GM23338 (cell line): ENCODE data around the gene TJP1. TPM values are rescaled to one million over a fixed set of nuclear protein-coding genes. Genes with fewer than 3 reads are reported as not detected.

Source experiments
- ATAC-seq: fragments of 200-7000 bp; cut with Tn5 transposase; 3 replicates; pipeline ENCODE4 v1.9.1; 2020
- DNase-seq: peaks from one replicate; pipeline ENCODE4 v3.0.0-alpha.2; 2015; ENCODE audit warnings: low spot score
- H2AFZ ChIP-seq: fragments of 200-600 bp; sonication (generic); 2 replicates; pipeline ENCODE4 v1.8.0; 2016; ENCODE audit warnings: antibody characterized with exemption, mild to moderate bottlenecking, moderate library complexity
- H3F3A ChIP-seq: fragments of 200-600 bp; sonication (generic); replicated peaks from 2 replicates; pipeline ENCODE4 v1.8.0; 2017; ENCODE audit warnings: antibody characterized with exemption, mixed run types, low read depth
- H3K27ac ChIP-seq: fragments of 200-600 bp; sonication (generic); 2 replicates; pipeline ENCODE4 v1.6.1; 2016; ENCODE audit warnings: low read depth
- H3K27me3 ChIP-seq: fragments of 200-600 bp; sonication (generic); 2 replicates; pipeline ENCODE4 v1.8.0; 2016; ENCODE audit warnings: mild to moderate bottlenecking, mixed run types, moderate library complexity; ENCODE audit not compliant: insufficient read depth
- H3K36me3 ChIP-seq: fragments of 200-600 bp; sonication (generic); 2 replicates; pipeline ENCODE4 v1.8.0; 2016; ENCODE audit warnings: mild to moderate bottlenecking; ENCODE audit not compliant: insufficient read depth
- H3K4me1 ChIP-seq: fragments of 200-600 bp; sonication (generic); 2 replicates; pipeline ENCODE4 v1.8.0; 2016; ENCODE audit warnings: mild to moderate bottlenecking, moderate library complexity; ENCODE audit not compliant: insufficient read depth
- H3K4me2 ChIP-seq: fragments of 200-600 bp; sonication (generic); 2 replicates; pipeline ENCODE4 v1.7.1; 2017; ENCODE audit warnings: mixed run types
- H3K4me3 ChIP-seq: fragments of 200-600 bp; sonication (generic); 2 replicates; pipeline ENCODE4 v1.6.1; 2016; ENCODE audit warnings: mixed run types
- H3K79me2 ChIP-seq: fragments of 200-600 bp; sonication (generic); replicated peaks from 2 replicates; pipeline ENCODE4 v1.8.0; 2017; ENCODE audit warnings: mild to moderate bottlenecking; ENCODE audit not compliant: insufficient read depth
- H3K9me2 ChIP-seq: fragments of 200-600 bp; sonication (generic); 2 replicates; pipeline ENCODE4 v1.8.0; 2017; ENCODE audit not compliant: insufficient read depth
- H4K20me1 ChIP-seq: fragments of 200-600 bp; sonication (generic); replicated peaks from 2 replicates; pipeline ENCODE4 v1.8.0; 2017; ENCODE audit warnings: mild to moderate bottlenecking; ENCODE audit not compliant: insufficient read depth
- H3K27ac Mint-ChIP-seq: 2 replicates; pipeline ENCODE4 v1.8.0; 2020; ENCODE audit warnings: inconsistent platforms, mild to moderate bottlenecking, moderate library complexity, mixed read lengths
- H3K27me3 Mint-ChIP-seq: 3 replicates; pipeline ENCODE4 v1.8.0; 2022; ENCODE audit warnings: low read depth, mild to moderate bottlenecking, moderate library complexity, mixed read lengths, inconsistent platforms; ENCODE audit not compliant: insufficient read depth, poor library complexity
- H3K36me3 Mint-ChIP-seq: 3 replicates; pipeline ENCODE4 v1.8.0; 2021; ENCODE audit warnings: low read depth, mild to moderate bottlenecking, inconsistent platforms, moderate library complexity, mixed read lengths
- H3K4me1 Mint-ChIP-seq: 3 replicates; pipeline ENCODE4 v1.8.0; 2020; ENCODE audit warnings: mild to moderate bottlenecking, inconsistent platforms, mixed read lengths
- H3K4me3 Mint-ChIP-seq: 3 replicates; pipeline ENCODE4 v1.8.0; 2021; ENCODE audit warnings: moderate library complexity, mild to moderate bottlenecking, inconsistent platforms, mixed read lengths
- H3K9me3 Mint-ChIP-seq: 3 replicates; pipeline ENCODE4 v1.8.0; 2020; ENCODE audit warnings: moderate library complexity, mild to moderate bottlenecking, inconsistent platforms, mixed read lengths
- CTCF ChIP-seq, 2 experiments: fragments of 200-600 bp in 1 of 2; sonication (generic) in 1 of 2; conservative IDR thresholded peaks; 2 replicates each; pipeline versions ENCODE4 v1.5.1 to v1.6.1; 2016 to 2017; ENCODE audit warnings: antibody characterized with exemption in 2 of 2, low read depth in 2 of 2, mild to moderate bottlenecking in 2 of 2, moderate library complexity in 1 of 2
- ETS1 ChIP-seq: IDR thresholded peaks from 2 replicates; pipeline ENCODE4 v1.6.1; 2016; ENCODE audit warnings: antibody characterized with exemption
- EZH2 ChIP-seq: fragments of 200-600 bp; sonication (generic); IDR thresholded peaks from one replicate; pipeline ENCODE4 v1.8.0; 2017; ENCODE audit warnings: antibody characterized with exemption, mild to moderate bottlenecking, low read depth; ENCODE audit not compliant: unreplicated experiment
- NANOG ChIP-seq: IDR thresholded peaks from 2 replicates; pipeline ENCODE4 v1.6.1; 2016; ENCODE audit warnings: antibody characterized with exemption, borderline replicate concordance
- STAT1 ChIP-seq: IDR thresholded peaks from one replicate; pipeline ENCODE4 v1.6.1; 2016; ENCODE audit warnings: antibody characterized with exemption; ENCODE audit not compliant: unreplicated experiment
- ZNF114 ChIP-seq: fragments of 250-450 bp; sonication (Bioruptor Pico); IDR thresholded peaks from 2 replicates; pipeline ENCODE4 v1.5.0; 2020; ENCODE audit warnings: mild to moderate bottlenecking, moderate library complexity
- ZNF462 ChIP-seq: fragments of 250-450 bp; sonication (Bioruptor Pico); IDR thresholded peaks from 2 replicates; pipeline ENCODE4 v1.5.0; 2020; ENCODE audit warnings: mild to moderate bottlenecking, moderate library complexity
- polyA plus RNA-seq: library from polyadenylated mRNA; unstranded; fragments of >200 nt; fragmentation: Nextera tagmentation; extraction: Ambion mirVana; gene quantifications from 2 replicates; pipeline ENCODE4 v1.2.1, GENCODE V29; 2016
- total RNA-seq: library from RNA; depleted of rRNA; stranded (reverse); fragments of >200 nt; shearing (Covaris generic); gene quantifications from 2 replicates; pipeline ENCODE4 v1.2.3, GENCODE V29; 2014

The TJP1 gene
- total and polyA plus RNA-seq, 2 experiments from 2014 or later = 76.2 to 116 TPM

- TF ChIP-seq EZH2 (no peak), ETS1 (no peak), ZNF462 (CRISPR knock-in tag) (no peak), STAT1 (no peak)
Measured at GRCh38 chr15:29819979-29820378, 2.3 kb downstream of the TJP1 start (continued).

- no peak for DNase-seq
Measured at GRCh38 chr15:29818141-29818540, 4.1 kb downstream of the TJP1 start.

More at GRCh38 chr15:29818141-29818540, 4.1 kb downstream of the TJP1 start:
- no peaks in the 10 kb centered on the region for H3K9me3 Mint-ChIP-seq
- no peaks in the 10 kb centered on the region for H3K36me3 ChIP-seq
- H3K9me2 ChIP-seq = no peaks in the 10 kb centered on the region
- H3K4me3 Mint-ChIP-seq = no peak overlapping the region
- peaks cover 82% of the 10 kb centered on the region for H3K79me2 ChIP-seq
- H3K4me1 ChIP-seq = peaks cover 50% of the 10 kb centered on the region
- no peak overlapping the region for H3K4me2 ChIP-seq
- H2AFZ ChIP-seq = no peak overlapping the region
- ATAC-seq = no peak
- no peak overlapping the region for H3K27ac Mint-ChIP-seq
- H3K36me3 Mint-ChIP-seq = peaks cover 9% of the 10 kb centered on the region; the same call in 2 of the 3 replicates
- H3K27me3 ChIP-seq = peaks cover 2% of the 10 kb centered on the region; the same call in 1 of the 2 replicates
- H3K27ac ChIP-seq = no peak overlapping the region
- peaks cover 36% of the 10 kb centered on the region for H4K20me1 ChIP-seq
- no peaks in the 10 kb centered on the region for H3F3A ChIP-seq
- peaks cover 58% of the 10 kb centered on the region for H3K4me1 Mint-ChIP-seq
- no peak for TF ChIP-seq NANOG
- TF ChIP-seq ZNF114 (CRISPR knock-in tag) = no peak
- TF ChIP-seq ETS1 = no peak
- TF ChIP-seq CTCF (conservative IDR thresholded peaks at IDR 0.05; ENCODE audit: low read depth in 2 of 2) = no peak
- TF ChIP-seq STAT1 = no peak
- H3K27me3 Mint-ChIP-seq = no peaks in the 10 kb centered on the region
- H3K4me3 ChIP-seq = no peak overlapping the region
